GM12878 (cell line): Measurements from ENCODE around the gene INF2. TPM values are rescaled to one million over a fixed set of nuclear protein-coding genes. Genes with fewer than 3 reads are reported as not detected.

Source experiments
- BHLHE40 ChIP-seq, 2 experiments: fragments of 450-650 bp in 1 of 2; IDR thresholded peaks; 2 replicates each; pipeline ENCODE4 v1.6.1; 2011 to 2017; ENCODE audit warnings: low read depth in 2 of 2, borderline replicate concordance in 1 of 2, improper control_type of control experiment in 1 of 2, low read length in 1 of 2, mild to moderate bottlenecking in 1 of 2
- CEBPB ChIP-seq, 2 experiments: fragments of 150-350 bp in 1 of 2; IDR thresholded peaks; 2 replicates each; pipeline ENCODE4 v1.6.1; 2012 to 2014; ENCODE audit warnings: low read depth in 2 of 2, low read length in 2 of 2, borderline replicate concordance in 1 of 2, inconsistent platforms in 1 of 2
- CHD4 ChIP-seq: fragments of 200-600 bp; sonication (generic); IDR thresholded peaks from 2 replicates; pipeline ENCODE4 v1.6.1; 2016; ENCODE audit warnings: mild to moderate bottlenecking
- IKZF1 ChIP-seq: fragments of 450-650 bp; conservative IDR thresholded peaks from 2 replicates; pipeline ENCODE4 v1.6.1; 2017; ENCODE audit warnings: antibody characterized with exemption, mild to moderate bottlenecking
- JUND ChIP-seq: IDR thresholded peaks from 2 replicates; pipeline ENCODE4 v1.6.1; 2012; ENCODE audit warnings: low read depth, mild to moderate bottlenecking, low read length, improper control_type of control experiment, moderate library complexity
- MXI1 ChIP-seq: fragments of 150-350 bp; IDR thresholded peaks from 2 replicates; pipeline ENCODE4 v1.6.1; 2011; ENCODE audit warnings: low read depth, mild to moderate bottlenecking, inconsistent platforms, low read length, improper control_type of control experiment
- MYB ChIP-seq: fragments of 150-350 bp; IDR thresholded peaks from 2 replicates; pipeline ENCODE4 v1.6.1; 2014; ENCODE audit warnings: mild to moderate bottlenecking, low read depth, low read length, borderline replicate concordance
- NFXL1 ChIP-seq: fragments of 450-650 bp; IDR thresholded peaks from 2 replicates; pipeline ENCODE4 v1.6.1; 2017; ENCODE audit warnings: antibody characterized with exemption, mild to moderate bottlenecking, borderline replicate concordance
- NR2C1 ChIP-seq: fragments of 450-650 bp; IDR thresholded peaks from 2 replicates; pipeline ENCODE4 v1.6.1; 2017; ENCODE audit warnings: antibody characterized with exemption, mild to moderate bottlenecking, moderate library complexity
- NR2F1 ChIP-seq: fragments of 450-650 bp; conservative IDR thresholded peaks from 2 replicates; pipeline ENCODE4 v1.6.1; 2017; ENCODE audit warnings: mild to moderate bottlenecking
- PAX5 ChIP-seq: IDR thresholded peaks from 2 replicates; pipeline ENCODE4 v1.6.1; 2011; ENCODE audit warnings: low read depth, low read length, borderline replicate concordance
- POLR2A ChIP-seq: IDR thresholded peaks from 2 replicates; pipeline ENCODE4 v1.6.1; 2011; ENCODE audit warnings: low read depth, mild to moderate bottlenecking, low read length
- RAD21 ChIP-seq: IDR thresholded peaks from 2 replicates; pipeline ENCODE4 v1.6.1; 2011; ENCODE audit warnings: mild to moderate bottlenecking, low read depth, low read length, moderate library complexity; ENCODE audit not compliant: insufficient read depth
- RAD51 ChIP-seq: fragments of 450-650 bp; IDR thresholded peaks from 2 replicates; pipeline ENCODE4 v1.6.1; 2016; ENCODE audit warnings: moderate library complexity, mild to moderate bottlenecking, inconsistent platforms
- RB1 ChIP-seq: fragments of 450-650 bp; formaldehyde crosslinking; IDR thresholded peaks from 2 replicates; pipeline ENCODE4 v1.6.1; 2017; ENCODE audit warnings: mild to moderate bottlenecking, borderline replicate concordance
- SMAD1 ChIP-seq: fragments of 450-650 bp; IDR thresholded peaks from 2 replicates; pipeline ENCODE4 v1.6.1; 2018; ENCODE audit warnings: mild to moderate bottlenecking, low read depth; ENCODE audit not compliant: partially characterized antibody
- SMARCA5 ChIP-seq: fragments of 450-650 bp; IDR thresholded peaks from 2 replicates; pipeline ENCODE4 v1.6.1; 2017; ENCODE audit warnings: mild to moderate bottlenecking
- SREBF1 ChIP-seq: IDR thresholded peaks from 2 replicates; pipeline ENCODE4 v1.6.1; 2012; ENCODE audit warnings: mild to moderate bottlenecking, low read length
- SUPT20H ChIP-seq: IDR thresholded peaks from 2 replicates; pipeline ENCODE4 v1.6.1; 2011; ENCODE audit warnings: low read depth, mild to moderate bottlenecking, low read length, moderate library complexity, borderline replicate concordance; ENCODE audit not compliant: control insufficient read depth
- TARDBP ChIP-seq: IDR thresholded peaks from 2 replicates; pipeline ENCODE4 v1.6.1; 2016; ENCODE audit warnings: borderline replicate concordance
- YY1 ChIP-seq: IDR thresholded peaks from 2 replicates; pipeline ENCODE4 v1.6.1; 2011; ENCODE audit warnings: low read depth, mild to moderate bottlenecking, low read length
- polyA plus RNA-seq, 11 experiments: library from polyadenylated mRNA; depleted of rRNA in 4 of 11; unstranded in 6 of 11; stranded (reverse) in 5 of 11; fragments of >200 nt; fragmentation: Nextera tagmentation in 4 of 11; fragmentation: Illumina TruSeq in 1 of 11; extraction: Ambion mirVana in 4 of 11; extraction: Trizol in 1 of 11; gene quantifications; 1 replicate in 1 of 11; 2 replicates in 10 of 11; pipeline versions ENCODE4 v1.2.1 to v1.2.3, GENCODE V29; 2011 to 2016; ENCODE audit warnings: inconsistent platforms in 2 of 11, missing spikeins in 2 of 11, low read depth in 1 of 11
- total RNA-seq, 4 experiments: library from RNA; depleted of rRNA in 3 of 4; stranded (reverse); fragments of >200 nt in 3 of 4; fragmentation: Illumina TruSeq in 1 of 4; extraction: Trizol in 1 of 4; gene quantifications; 2 replicates each; pipeline versions ENCODE4 v1.2.1 to v1.2.3, GENCODE V29; 2013 to 2021
- TF ChIP-seq, protein P1 (sequence below): IDR thresholded peaks from 2 replicates; pipeline ENCODE4 v1.6.1; 2011; ENCODE audit warnings: borderline replicate concordance, low read depth, mild to moderate bottlenecking, moderate library complexity, mixed read lengths, low read length; ENCODE audit not compliant: insufficient read depth; ENCODE audit errors: extremely low read length
- TF ChIP-seq, protein P2 (sequence below): fragments of 450-650 bp; conservative IDR thresholded peaks from 2 replicates; pipeline ENCODE4 v1.6.1; 2017; ENCODE audit warnings: mild to moderate bottlenecking, moderate library complexity
- TF ChIP-seq, protein P3 (sequence below): fragments of 450-650 bp; IDR thresholded peaks from 2 replicates; pipeline ENCODE4 v1.6.1; 2016; ENCODE audit warnings: mild to moderate bottlenecking
- TF ChIP-seq, protein P4 (sequence below): fragments of 450-650 bp; IDR thresholded peaks from 2 replicates; pipeline ENCODE4 v1.6.1; 2017; ENCODE audit warnings: borderline replicate concordance

The INF2 gene
- total and polyA plus RNA-seq, 10 of the 15 experiments (the other 5 are each of a cell fraction or from before 2014, with no cell fraction given) = 0.72 to 43.2 (median 8.3) TPM

DNA sequence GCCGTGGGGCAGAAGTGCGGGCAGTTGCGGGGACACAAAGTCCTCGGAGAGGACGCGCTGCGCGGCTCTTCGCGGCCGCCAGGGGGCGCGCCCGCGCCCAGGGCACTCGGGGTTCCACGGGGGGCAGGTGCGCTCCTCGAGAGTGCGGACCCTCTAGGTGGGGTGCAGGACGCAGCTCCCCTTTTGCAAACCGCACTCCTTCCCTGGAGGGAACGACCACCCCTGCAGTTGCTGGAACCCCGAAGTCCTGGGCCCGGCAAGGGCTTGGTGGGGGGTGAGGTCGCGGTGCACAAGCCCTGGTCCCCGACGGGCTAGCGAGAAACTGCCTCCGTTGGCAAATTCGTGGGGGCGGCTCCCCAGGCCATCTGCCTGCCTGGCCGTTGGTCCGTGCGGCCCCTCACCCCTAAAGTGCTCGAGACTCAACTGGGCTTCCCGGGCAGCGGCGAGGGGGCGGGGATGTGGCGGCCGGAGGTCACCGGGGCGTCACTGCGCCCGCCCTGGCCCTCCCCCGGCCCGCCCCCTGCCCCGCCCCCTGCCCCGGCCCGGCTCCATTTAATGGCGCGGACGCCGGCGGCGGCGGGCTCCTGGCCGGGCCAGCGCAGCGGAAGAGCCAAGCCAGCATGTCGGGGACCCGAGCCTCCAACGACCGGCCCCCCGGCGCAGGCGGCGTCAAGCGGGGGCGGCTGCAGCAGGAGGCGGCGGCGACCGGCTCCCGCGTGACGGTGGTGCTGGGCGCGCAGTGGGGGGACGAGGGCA is 34.4 kb downstream of the INF2 start, which contains the start of gene ADSS1 (continued):
- TF ChIP-seq NR2C1 = 0 out of 2 replicates have a peak, but pooled peaks have one; percentile 5
- TF ChIP-seq SREBF1 = no peak
- peak in 1 of 2 experiments; percentile 33; a peak in 1 of 4 replicates for TF ChIP-seq BHLHE40 (IDR thresholded peaks at IDR 0.05; ENCODE audit: borderline replicate concordance in 1 of 2, low read depth in 2 of 2, low read length in 1 of 2)
- no peak for TF ChIP-seq SUPT20H
- TF ChIP-seq NR2F1 = peak; percentile 97
- TF ChIP-seq POLR2A = peak; percentile 54
- no peak for TF ChIP-seq RAD51
- TF ChIP-seq, protein P1, sequence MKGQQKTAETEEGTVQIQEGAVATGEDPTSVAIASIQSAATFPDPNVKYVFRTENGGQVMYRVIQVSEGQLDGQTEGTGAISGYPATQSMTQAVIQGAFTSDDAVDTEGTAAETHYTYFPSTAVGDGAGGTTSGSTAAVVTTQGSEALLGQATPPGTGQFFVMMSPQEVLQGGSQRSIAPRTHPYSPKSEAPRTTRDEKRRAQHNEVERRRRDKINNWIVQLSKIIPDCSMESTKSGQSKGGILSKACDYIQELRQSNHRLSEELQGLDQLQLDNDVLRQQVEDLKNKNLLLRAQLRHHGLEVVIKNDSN = no peak
- TF ChIP-seq SMAD1 = no peak
- TF ChIP-seq MXI1 = no peak
- TF ChIP-seq, protein P2, sequence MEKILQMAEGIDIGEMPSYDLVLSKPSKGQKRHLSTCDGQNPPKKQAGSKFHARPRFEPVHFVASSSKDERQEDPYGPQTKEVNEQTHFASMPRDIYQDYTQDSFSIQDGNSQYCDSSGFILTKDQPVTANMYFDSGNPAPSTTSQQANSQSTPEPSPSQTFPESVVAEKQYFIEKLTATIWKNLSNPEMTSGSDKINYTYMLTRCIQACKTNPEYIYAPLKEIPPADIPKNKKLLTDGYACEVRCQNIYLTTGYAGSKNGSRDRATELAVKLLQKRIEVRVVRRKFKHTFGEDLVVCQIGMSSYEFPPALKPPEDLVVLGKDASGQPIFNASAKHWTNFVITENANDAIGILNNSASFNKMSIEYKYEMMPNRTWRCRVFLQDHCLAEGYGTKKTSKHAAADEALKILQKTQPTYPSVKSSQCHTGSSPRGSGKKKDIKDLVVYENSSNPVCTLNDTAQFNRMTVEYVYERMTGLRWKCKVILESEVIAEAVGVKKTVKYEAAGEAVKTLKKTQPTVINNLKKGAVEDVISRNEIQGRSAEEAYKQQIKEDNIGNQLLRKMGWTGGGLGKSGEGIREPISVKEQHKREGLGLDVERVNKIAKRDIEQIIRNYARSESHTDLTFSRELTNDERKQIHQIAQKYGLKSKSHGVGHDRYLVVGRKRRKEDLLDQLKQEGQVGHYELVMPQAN = 0 out of 2 replicates have a peak, but pooled peaks have one; percentile 15
- no peak for TF ChIP-seq PAX5
- TF ChIP-seq CHD4 = no peak
- TF ChIP-seq, protein P3, sequence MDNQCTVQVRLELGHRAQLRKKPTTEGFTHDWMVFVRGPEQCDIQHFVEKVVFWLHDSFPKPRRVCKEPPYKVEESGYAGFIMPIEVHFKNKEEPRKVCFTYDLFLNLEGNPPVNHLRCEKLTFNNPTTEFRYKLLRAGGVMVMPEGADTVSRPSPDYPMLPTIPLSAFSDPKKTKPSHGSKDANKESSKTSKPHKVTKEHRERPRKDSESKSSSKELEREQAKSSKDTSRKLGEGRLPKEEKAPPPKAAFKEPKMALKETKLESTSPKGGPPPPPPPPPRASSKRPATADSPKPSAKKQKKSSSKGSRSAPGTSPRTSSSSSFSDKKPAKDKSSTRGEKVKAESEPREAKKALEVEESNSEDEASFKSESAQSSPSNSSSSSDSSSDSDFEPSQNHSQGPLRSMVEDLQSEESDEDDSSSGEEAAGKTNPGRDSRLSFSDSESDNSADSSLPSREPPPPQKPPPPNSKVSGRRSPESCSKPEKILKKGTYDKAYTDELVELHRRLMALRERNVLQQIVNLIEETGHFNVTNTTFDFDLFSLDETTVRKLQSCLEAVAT = no peak
- TF ChIP-seq YY1 = peak; percentile 74
- TF ChIP-seq CEBPB (IDR thresholded peaks at IDR 0.05; ENCODE audit: borderline replicate concordance in 1 of 2, low read depth in 2 of 2, low read length in 2 of 2) = no peak
- TF ChIP-seq TARDBP = no peak
- TF ChIP-seq MYB = no peak
- peak; percentile 34; the same call in 1 of the 2 replicates for TF ChIP-seq RAD21
- 0 out of 2 replicates have a peak, but pooled peaks have one; percentile 34 for TF ChIP-seq RB1
- no peak for TF ChIP-seq JUND
- peak; percentile 55; the same call in 1 of the 2 replicates for TF ChIP-seq SMARCA5
- peak; percentile 71; the same call in 1 of the 2 replicates for TF ChIP-seq IKZF1
- no peak for TF ChIP-seq NFXL1
- TF ChIP-seq, protein P4, sequence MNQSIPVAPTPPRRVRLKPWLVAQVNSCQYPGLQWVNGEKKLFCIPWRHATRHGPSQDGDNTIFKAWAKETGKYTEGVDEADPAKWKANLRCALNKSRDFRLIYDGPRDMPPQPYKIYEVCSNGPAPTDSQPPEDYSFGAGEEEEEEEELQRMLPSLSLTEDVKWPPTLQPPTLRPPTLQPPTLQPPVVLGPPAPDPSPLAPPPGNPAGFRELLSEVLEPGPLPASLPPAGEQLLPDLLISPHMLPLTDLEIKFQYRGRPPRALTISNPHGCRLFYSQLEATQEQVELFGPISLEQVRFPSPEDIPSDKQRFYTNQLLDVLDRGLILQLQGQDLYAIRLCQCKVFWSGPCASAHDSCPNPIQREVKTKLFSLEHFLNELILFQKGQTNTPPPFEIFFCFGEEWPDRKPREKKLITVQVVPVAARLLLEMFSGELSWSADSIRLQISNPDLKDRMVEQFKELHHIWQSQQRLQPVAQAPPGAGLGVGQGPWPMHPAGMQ = no peak
